ENCODE measurements around the gene NTM.

- no peak for TF ChIP-seq CTCF (IDR thresholded peaks at IDR 0.05)
- no peak for TF ChIP-seq POLR2A (IDR thresholded peaks at IDR 0.05)
These were observed 649.6 kb downstream of the NTM start for GRCh38 chr11:132020001-132020400.

Data from uterus (tissue), 2 donors.